SK-N-SH (cell line): ENCODE data around the gene FKBP2.

Experiments
- EP300 ChIP-seq, 2 experiments: IDR thresholded peaks; 2 replicates each; pipeline versions ENCODE4 v1.4.0 to v1.6.1; 2012; ENCODE audit warnings: borderline replicate concordance in 1 of 2, low read depth in 1 of 2, low read length in 1 of 2
- EZH2phosphoT487 ChIP-seq: fragments of 200-600 bp; sonication (generic); IDR thresholded peaks from 2 replicates; pipeline ENCODE4 v1.6.1; 2017; ENCODE audit warnings: low read depth, mixed run types, mild to moderate bottlenecking, antibody characterized with exemption, moderate library complexity, borderline replicate concordance
- JUND ChIP-seq: IDR thresholded peaks from 2 replicates; pipeline ENCODE4 v1.4.0; 2012
- POLR2AphosphoS5 ChIP-seq: IDR thresholded peaks from 2 replicates; pipeline ENCODE4 v1.6.1; 2012; ENCODE audit warnings: low read depth, low read length
- SMC3 ChIP-seq: IDR thresholded peaks from 2 replicates; pipeline ENCODE4 v1.6.1; 2012; ENCODE audit warnings: low read depth, low read length, improper control_type of control experiment
- TAF1 ChIP-seq: IDR thresholded peaks from 2 replicates; pipeline ENCODE4 v1.6.1; 2012; ENCODE audit warnings: low read depth, mild to moderate bottlenecking, low read length, moderate library complexity, borderline replicate concordance
- TF ChIP-seq, protein P1 (sequence below): IDR thresholded peaks from 2 replicates; pipeline ENCODE4 v1.4.0; 2012; ENCODE audit warnings: low read depth, borderline replicate concordance
- TF ChIP-seq, protein P2 (sequence below): fragments of 200-600 bp; sonication (generic); IDR thresholded peaks from 2 replicates; pipeline ENCODE4 v1.6.1; 2017; ENCODE audit warnings: antibody characterized with exemption, mild to moderate bottlenecking, moderate library complexity

DNA sequence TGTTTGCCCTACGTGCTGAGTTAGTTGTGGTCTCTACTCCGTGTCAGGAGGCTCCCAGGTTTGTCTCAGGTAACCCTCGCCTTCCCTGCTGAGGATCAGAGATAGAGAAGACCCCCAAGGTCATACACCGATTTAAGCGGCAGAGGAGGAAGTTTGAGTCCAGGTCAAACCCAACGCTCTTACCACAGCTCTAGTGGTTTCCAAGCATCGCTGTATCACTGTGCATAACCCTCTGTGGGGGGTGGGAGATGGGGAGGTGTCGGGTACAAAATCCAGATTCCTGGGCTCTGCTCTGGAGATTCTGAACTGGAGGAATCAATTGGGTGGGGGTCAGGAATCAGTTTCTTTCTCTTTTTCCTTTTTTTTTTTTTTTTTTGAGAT lies 9.9 kb upstream of the FKBP2 start:
- no peak for TF ChIP-seq EZH2phosphoT487
- no peak for TF ChIP-seq JUND
- TF ChIP-seq, protein P1, sequence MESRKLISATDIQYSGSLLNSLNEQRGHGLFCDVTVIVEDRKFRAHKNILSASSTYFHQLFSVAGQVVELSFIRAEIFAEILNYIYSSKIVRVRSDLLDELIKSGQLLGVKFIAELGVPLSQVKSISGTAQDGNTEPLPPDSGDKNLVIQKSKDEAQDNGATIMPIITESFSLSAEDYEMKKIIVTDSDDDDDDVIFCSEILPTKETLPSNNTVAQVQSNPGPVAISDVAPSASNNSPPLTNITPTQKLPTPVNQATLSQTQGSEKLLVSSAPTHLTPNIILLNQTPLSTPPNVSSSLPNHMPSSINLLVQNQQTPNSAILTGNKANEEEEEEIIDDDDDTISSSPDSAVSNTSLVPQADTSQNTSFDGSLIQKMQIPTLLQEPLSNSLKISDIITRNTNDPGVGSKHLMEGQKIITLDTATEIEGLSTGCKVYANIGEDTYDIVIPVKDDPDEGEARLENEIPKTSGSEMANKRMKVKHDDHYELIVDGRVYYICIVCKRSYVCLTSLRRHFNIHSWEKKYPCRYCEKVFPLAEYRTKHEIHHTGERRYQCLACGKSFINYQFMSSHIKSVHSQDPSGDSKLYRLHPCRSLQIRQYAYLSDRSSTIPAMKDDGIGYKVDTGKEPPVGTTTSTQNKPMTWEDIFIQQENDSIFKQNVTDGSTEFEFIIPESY = no peak
- TF ChIP-seq POLR2AphosphoS5 = no peak
- TF ChIP-seq, protein P2, sequence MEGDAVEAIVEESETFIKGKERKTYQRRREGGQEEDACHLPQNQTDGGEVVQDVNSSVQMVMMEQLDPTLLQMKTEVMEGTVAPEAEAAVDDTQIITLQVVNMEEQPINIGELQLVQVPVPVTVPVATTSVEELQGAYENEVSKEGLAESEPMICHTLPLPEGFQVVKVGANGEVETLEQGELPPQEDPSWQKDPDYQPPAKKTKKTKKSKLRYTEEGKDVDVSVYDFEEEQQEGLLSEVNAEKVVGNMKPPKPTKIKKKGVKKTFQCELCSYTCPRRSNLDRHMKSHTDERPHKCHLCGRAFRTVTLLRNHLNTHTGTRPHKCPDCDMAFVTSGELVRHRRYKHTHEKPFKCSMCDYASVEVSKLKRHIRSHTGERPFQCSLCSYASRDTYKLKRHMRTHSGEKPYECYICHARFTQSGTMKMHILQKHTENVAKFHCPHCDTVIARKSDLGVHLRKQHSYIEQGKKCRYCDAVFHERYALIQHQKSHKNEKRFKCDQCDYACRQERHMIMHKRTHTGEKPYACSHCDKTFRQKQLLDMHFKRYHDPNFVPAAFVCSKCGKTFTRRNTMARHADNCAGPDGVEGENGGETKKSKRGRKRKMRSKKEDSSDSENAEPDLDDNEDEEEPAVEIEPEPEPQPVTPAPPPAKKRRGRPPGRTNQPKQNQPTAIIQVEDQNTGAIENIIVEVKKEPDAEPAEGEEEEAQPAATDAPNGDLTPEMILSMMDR = no peak
- no peak for TF ChIP-seq TAF1
- no peak for TF ChIP-seq EP300 (IDR thresholded peaks at IDR 0.05; ENCODE audit: borderline replicate concordance in 1 of 2, low read depth in 1 of 2, low read length in 1 of 2)
- no peak for TF ChIP-seq SMC3
